AG10803 (cell line): ENCODE results near the gene FMO4.
A peak's percentile ranks its signal among the peaks of the same experiment; 100 is the strongest.
"Not testable (repeated sequence)": the region's sequence is repeated elsewhere in the genome, so short reads cannot be mapped to it uniquely, and the experiment has no call there.

ENCODE experiments used
- DNase-seq: peaks from one replicate; pipeline ENCODE4 v3.0.0; 2010; ENCODE audit warnings: low read depth
- H3K4me3 ChIP-seq: 2 replicates; pipeline ENCODE4 v1.5.1; 2011; ENCODE audit warnings: mild to moderate bottlenecking, low read length, control low read depth
- CTCF ChIP-seq: conservative IDR thresholded peaks from 2 replicates; pipeline ENCODE4 v1.5.1; 2011; ENCODE audit warnings: mild to moderate bottlenecking, low read length, control low read depth, inconsistent platforms

The FMO4 gene

DNA sequence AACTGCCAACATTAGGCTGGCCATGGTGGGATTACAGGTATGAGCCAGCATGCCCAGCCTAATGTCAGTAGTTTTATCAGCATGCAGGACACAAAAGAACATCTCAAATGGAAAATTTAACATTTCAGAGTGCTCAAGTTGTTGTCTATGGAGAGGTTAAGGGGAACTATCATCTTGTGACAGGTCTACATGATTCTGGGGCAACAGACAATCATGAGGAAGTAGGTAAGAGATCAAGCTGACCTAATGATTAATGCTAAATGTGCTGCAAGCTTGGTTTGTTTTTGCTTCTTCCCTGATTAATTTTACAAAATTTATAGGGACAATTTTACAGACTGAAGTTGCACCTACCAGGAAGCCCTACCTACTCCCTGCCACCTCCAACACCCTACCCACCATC, 36.6 kb downstream of the FMO4 start:
- H3K4me3 ChIP-seq: no peak overlapping the region

DNA sequence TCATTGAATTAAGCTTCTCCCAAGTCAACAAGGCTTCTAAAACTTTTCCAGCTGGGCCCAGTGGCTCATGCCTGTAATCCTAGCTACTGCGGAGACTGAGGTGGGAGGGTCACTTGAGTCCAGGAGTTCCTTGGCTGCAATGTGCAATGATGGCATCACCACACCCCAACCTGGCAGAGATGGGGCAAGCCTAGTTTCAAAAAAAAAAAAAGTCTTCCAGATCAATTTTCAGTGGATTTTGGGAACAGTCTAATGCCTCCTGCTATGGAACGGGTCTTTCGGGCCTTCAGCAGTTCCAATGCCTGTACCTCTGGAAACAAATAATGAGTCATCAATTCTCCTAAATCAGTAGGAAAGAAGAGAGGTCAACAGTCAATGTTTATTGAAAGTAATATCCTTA, 38.0 kb downstream of the FMO4 start:
- no peak for TF ChIP-seq CTCF
- no peak overlapping the region for H3K4me3 ChIP-seq
- DNase-seq: no peak

More for the DNA sequence above, 36.6 kb downstream of the FMO4 start:
- no peak for DNase-seq
- TF ChIP-seq CTCF: no peak

DNA sequence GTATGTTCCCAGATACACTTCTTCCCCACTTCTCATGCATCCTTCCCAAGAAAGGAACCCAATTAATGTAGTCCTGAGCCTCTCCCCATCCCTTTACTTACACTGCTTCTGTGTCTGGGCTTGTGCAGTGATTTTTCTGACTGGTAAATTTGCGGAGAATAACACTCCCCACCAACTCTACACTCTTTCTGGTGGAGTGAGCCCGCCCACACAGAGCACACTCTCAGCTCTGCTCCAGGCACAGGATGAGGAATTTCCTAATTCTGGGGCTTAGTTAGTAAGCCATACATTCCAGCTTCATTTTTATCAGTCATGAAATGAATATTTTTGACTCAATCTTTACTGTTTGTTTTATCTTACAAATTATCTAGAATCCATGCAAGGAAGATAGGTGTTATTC, 38.6 kb downstream of the FMO4 start:
- TF ChIP-seq CTCF: no peak
- DNase-seq: no peak
- H3K4me3 ChIP-seq: no peak overlapping the region

- no peak for TF ChIP-seq CTCF
- DNase-seq: no peak
Observed at GRCh38 chr1:171355727-171356126, 41.7 kb downstream of the FMO4 start.

DNA sequence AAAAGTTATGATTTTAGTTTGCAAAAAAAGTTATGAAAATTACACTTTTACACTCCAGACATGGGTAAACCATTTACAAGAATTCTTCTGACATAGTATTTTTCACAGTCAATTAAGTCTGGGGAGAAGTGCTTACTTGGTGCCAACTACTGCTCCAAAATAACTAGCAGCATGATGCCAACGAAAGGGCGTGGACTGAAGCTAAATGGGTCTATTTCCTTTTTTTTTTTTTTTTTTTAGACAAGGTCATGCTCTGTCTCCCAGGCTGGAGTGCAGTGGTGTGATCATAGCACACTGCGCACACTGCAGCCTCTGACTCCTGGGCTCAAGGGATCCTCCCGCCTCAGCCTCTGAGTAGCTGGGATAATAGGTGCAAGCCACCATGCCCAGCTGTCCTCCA, 43.2 kb downstream of the FMO4 start:
- H3K4me3 ChIP-seq: no peak overlapping the region
- DNase-seq: no peak
- no peak for TF ChIP-seq CTCF

More at GRCh38 chr1:171355727-171356126, 41.7 kb downstream of the FMO4 start:
- H3K4me3 ChIP-seq: no peak overlapping the region

DNA sequence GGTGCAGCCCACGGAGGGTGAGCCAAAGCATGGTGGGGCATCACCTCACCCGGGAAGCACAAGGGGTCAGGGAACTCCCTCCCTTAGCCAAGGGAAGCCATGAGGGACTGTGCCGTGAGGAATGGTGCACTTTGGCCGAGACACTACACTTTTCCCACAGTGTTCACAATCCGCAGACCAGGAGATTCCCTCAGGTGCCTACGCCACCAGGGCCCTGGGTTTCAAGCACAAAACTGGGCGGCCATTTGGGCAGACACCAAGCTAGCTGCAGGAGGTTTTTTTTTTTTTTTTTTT, 45.3 kb downstream of the FMO4 start:
- DNase-seq, H3K4me3 ChIP-seq: not testable (repeated sequence)

DNA sequence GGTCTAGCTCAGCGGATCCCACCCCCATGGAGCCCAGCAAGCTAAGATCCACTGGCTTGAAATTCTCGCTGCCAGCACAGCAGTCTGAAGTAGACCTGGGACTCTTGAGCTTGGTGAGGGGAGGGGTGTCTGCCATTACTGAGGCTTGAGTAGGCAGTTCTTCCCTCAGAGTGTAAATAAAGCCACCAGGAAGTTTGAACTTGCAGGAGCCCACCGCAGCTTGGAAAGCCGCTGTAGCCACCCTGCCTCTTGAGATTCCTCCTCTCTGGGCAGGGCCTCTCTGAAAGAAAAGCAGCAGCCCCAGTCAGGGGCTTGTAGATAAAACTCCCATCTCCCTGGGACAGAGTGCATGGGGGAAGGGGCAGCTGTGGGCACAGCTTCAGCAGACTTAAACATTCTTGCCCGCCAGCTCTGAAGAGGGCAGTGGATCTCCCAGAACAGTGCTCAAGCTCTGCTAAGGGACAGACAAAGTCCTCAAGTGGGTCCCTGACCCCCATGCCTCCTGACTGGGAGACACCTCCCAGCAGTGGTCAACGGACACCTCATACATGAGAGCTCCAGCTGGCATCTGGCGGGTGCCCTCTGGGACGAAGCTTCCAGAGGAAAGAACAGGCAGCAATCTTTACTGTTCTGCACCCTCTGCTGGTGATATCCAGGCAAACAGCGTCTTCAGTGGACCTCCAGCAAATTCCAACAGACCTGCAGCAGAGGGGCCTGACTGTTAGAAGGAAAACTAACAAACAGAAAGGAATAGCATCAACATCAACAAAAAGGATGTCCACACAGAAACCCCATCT, 45.9 kb downstream of the FMO4 start:
- DNase-seq, H3K4me3 ChIP-seq: not testable (repeated sequence)
- 0 out of 2 replicates have a peak, but pooled peaks have one; percentile 13 for TF ChIP-seq CTCF
